Panc1 (cell line): ENCODE results near the gene PSME3. TPM values are rescaled to one million over a fixed set of nuclear protein-coding genes. Genes with fewer than 3 reads are reported as not detected.

ENCODE experiments used
- ATAC-seq: fragments of 200-7000 bp; cut with Tn5 transposase; 2 replicates; pipeline ENCODE4 v1.9.1; 2020; ENCODE audit warnings: mild to moderate bottlenecking, moderate library complexity
- BruUV-seq: library from RNA; stranded (reverse); fragments of 400-500 nt; replicated peaks from 2 replicates; lab custom pipeline; 2021; lab: Mats Ljungman, UMichigan
- CTCF ChIA-PET: fragments of 300-600 bp; sonication (Branson Sonifier 250); formaldehyde crosslinking; loops from one replicate; lab custom pipeline; 2022; ENCODE audit warnings: antibody characterized with exemption; lab: Charles Lee
- POLR2A ChIA-PET: fragments of 300-600 bp; sonication (Branson Sonifier 250); formaldehyde crosslinking; loops from one replicate; lab custom pipeline; 2022; ENCODE audit warnings: antibody characterized with exemption; lab: Charles Lee
- DNase-seq: peaks from one replicate; pipeline ENCODE4 v3.0.0-alpha.2; 2010; ENCODE audit warnings: low read depth, low spot score
- H3K27ac ChIP-seq: 2 replicates; pipeline ENCODE4 v1.5.1; 2011; ENCODE audit warnings: mild to moderate bottlenecking, low read length, inconsistent platforms
- H3K27me3 ChIP-seq: fragments of 200-500 bp; sonication (Bioruptor generic); 2 replicates; pipeline ENCODE4 v1.6.0; 2014; ENCODE audit warnings: low read length, inconsistent platforms; ENCODE audit not compliant: control insufficient read depth, insufficient read depth
- H3K36me3 ChIP-seq: fragments of 200-500 bp; sonication (Bioruptor generic); 2 replicates; pipeline ENCODE4 v1.5.1; 2014; ENCODE audit warnings: inconsistent platforms, mild to moderate bottlenecking, low read length, moderate library complexity; ENCODE audit not compliant: control insufficient read depth, insufficient read depth
- H3K4me1 ChIP-seq: 2 replicates; pipeline ENCODE4 v1.5.1; 2011; ENCODE audit warnings: inconsistent platforms, mild to moderate bottlenecking, low read length, moderate library complexity; ENCODE audit not compliant: control insufficient read depth, insufficient read depth
- H3K4me3 ChIP-seq, 2 experiments: 2 replicates each; pipeline ENCODE4 v1.5.1; 2011 to 2012; ENCODE audit warnings: low read depth in 2 of 2, low read length in 2 of 2, mild to moderate bottlenecking in 2 of 2, inconsistent platforms in 1 of 2, moderate library complexity in 1 of 2
- H3K9me3 ChIP-seq: fragments of 200-500 bp; sonication (Bioruptor generic); 2 replicates; pipeline ENCODE4 v1.5.1; 2014; ENCODE audit warnings: low read depth, mild to moderate bottlenecking, inconsistent platforms, low read length, moderate library complexity; ENCODE audit not compliant: control insufficient read depth, insufficient read depth
- CTCF ChIP-seq: fragments of 450-650 bp; IDR thresholded peaks from 2 replicates; pipeline ENCODE4 v1.5.1; 2017; ENCODE audit warnings: mild to moderate bottlenecking
- POLR2AphosphoS5 ChIP-seq: IDR thresholded peaks from 2 replicates; pipeline ENCODE4 v1.6.1; 2012; ENCODE audit warnings: mild to moderate bottlenecking, low read depth, low read length, moderate library complexity
- REST ChIP-seq, 2 experiments: IDR thresholded peaks; 2 replicates each; pipeline ENCODE4 v1.6.1; 2011 to 2012; ENCODE audit warnings: low read depth in 2 of 2, control low read depth in 1 of 2, low read length in 1 of 2, mild to moderate bottlenecking in 1 of 2, moderate library complexity in 1 of 2; ENCODE audit not compliant: insufficient read depth in 1 of 2
- SIN3A ChIP-seq: IDR thresholded peaks from 2 replicates; pipeline ENCODE4 v1.6.1; 2012; ENCODE audit warnings: low read depth, mild to moderate bottlenecking, low read length, moderate library complexity, borderline replicate concordance; ENCODE audit not compliant: insufficient read depth
- TCF7L2 ChIP-seq: IDR thresholded peaks from 2 replicates; pipeline ENCODE4 v1.6.1; 2011; ENCODE audit warnings: mild to moderate bottlenecking, low read depth, low read length, inconsistent platforms
- in situ Hi-C: cut with HindIII; loops from 2 replicates; pipeline ENCODE4 v1.10.0; 2016; ENCODE audit warnings: low sequenced_read_pairs, low pct_unique_long_range_greater_than_20kb
- intact Hi-C: fragments of 100-400 bp; cut with micrococcal nuclease; formaldehyde crosslinking; loops from one replicate; pipeline ENCODE4 v1.10.0; 2022; ENCODE audit not compliant: unreplicated experiment
- total RNA-seq: library from RNA; stranded (reverse); gene quantifications from one replicate; pipeline ENCODE4 v1.2.1, GENCODE V29; 2021; ENCODE audit not compliant: unreplicated experiment

The PSME3 gene
- total RNA-seq, 1 experiment from 2014 or later = 110 TPM

DNA sequence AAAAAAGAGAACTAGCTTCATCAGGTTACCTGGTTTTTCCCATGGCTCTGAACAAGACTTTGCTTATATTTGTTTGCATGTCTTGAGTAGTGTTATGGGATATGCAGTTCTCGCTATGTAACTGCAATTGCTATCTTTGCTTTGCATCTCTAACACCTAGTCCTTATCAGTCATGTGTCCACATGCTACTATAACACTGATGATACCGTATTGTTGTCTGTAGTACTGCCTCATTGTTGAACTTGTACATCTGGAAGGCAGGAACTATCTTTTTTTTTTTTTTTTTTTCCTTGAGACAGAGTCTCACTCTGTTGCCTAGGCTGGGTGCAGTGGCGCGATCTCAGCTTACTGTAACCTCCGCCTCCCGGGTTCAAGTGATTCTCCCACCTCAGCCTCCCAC, 2.5 kb downstream of the PSME3 start:
- Histone ChIP-seq H3K9me3 (no peaks in the 10 kb centered on the region), H3K27ac (no peak overlapping the region), H3K4me3 (no peak overlapping the region), H3K4me1 (peaks cover 8% of the 10 kb centered on the region; the same call in 1 of the 2 replicates), H3K27me3 (no peaks in the 10 kb centered on the region), H3K36me3 (peaks cover 10% of the 10 kb centered on the region)
- no peak for DNase-seq
- in situ Hi-C loops (no loop called here), intact Hi-C loops (no loop called here)
- POLR2A ChIA-PET = no interaction called here
- no TSS peak for BruUV-seq
- CTCF ChIA-PET = no interaction called here
- no peak for TF ChIP-seq CTCF
- TF ChIP-seq TCF7L2 = no peak
- no peak for TF ChIP-seq SIN3A
- no peak for TF ChIP-seq REST (IDR thresholded peaks at IDR 0.05; ENCODE audit: insufficient read depth in 1 of 2, low read depth in 2 of 2, low read length in 1 of 2)
- TF ChIP-seq POLR2AphosphoS5 = no peak
- ATAC-seq = no peak

GRCh38 chr17:42841975-42842685, 8.9 kb downstream of the PSME3 start:
- no peak overlapping the region for H3K4me3 ChIP-seq
- intact Hi-C loops = no loop called here
- no peak for DNase-seq
- no peak overlapping the region for H3K27ac ChIP-seq
- H3K9me3 ChIP-seq = no peaks in the 10 kb centered on the region
- in situ Hi-C loops = no loop called here
- peaks cover 10% of the 10 kb centered on the region for H3K36me3 ChIP-seq
- TSS peak; percentile 49 for BruUV-seq
- no peak for ATAC-seq
- ChIA-PET CTCF (interaction anchor here (0.8 kb wide), 1 partner anchor 85 kb away, joined by 3 read pairs; no protein-coding TSS in a partner anchor), POLR2A (no interaction called here)
- TF ChIP-seq SIN3A (no peak), REST (IDR thresholded peaks at IDR 0.05; ENCODE audit: insufficient read depth in 1 of 2, low read depth in 2 of 2, low read length in 1 of 2) (no peak), CTCF (no peak), POLR2AphosphoS5 (no peak), TCF7L2 (no peak)
- no peaks in the 10 kb centered on the region for H3K27me3 ChIP-seq
- no peaks in the 10 kb centered on the region for H3K4me1 ChIP-seq
